ENCODE data around the gene CRY1.

CRY1 gene

GRCh38 chr12:106971065-106971464 is 122.3 kb downstream of the CRY1 start:
- no peaks in the 10 kb centered on the region for H3K27me3 Mint-ChIP-seq
- H3K4me1 Mint-ChIP-seq: peaks cover 12% of the 10 kb centered on the region
- H3K27ac Mint-ChIP-seq: no peak overlapping the region
- H3K36me3 Mint-ChIP-seq: peaks cover 12% of the 10 kb centered on the region
- DNase-seq (ENCODE audit: low spot score in 2 of 2) (no peak), ATAC-seq (ENCODE audit: low read depth) (no peak)
- no peak overlapping the region for H3K4me3 Mint-ChIP-seq
- no peaks in the 10 kb centered on the region for H3K9me3 Mint-ChIP-seq

GRCh38 chr12:106964526-106964925 is 128.8 kb downstream of the CRY1 start:
- Mint-ChIP-seq H3K27ac (no peak overlapping the region), H3K4me3 (no peak overlapping the region), H3K4me1 (peaks cover 5% of the 10 kb centered on the region), H3K9me3 (no peaks in the 10 kb centered on the region), H3K27me3 (no peaks in the 10 kb centered on the region), H3K36me3 (peaks cover 21% of the 10 kb centered on the region)
- no peak for ATAC-seq (ENCODE audit: low read depth)
- no peak for DNase-seq (ENCODE audit: low spot score in 2 of 2)

GRCh38 chr12:106962286-106962685 is 131.1 kb downstream of the CRY1 start:
- no peak for DNase-seq (ENCODE audit: low spot score in 2 of 2)
- Mint-ChIP-seq H3K27ac (no peak overlapping the region), H3K4me1 (peaks cover 12% of the 10 kb centered on the region), H3K36me3 (peaks cover 17% of the 10 kb centered on the region), H3K9me3 (no peaks in the 10 kb centered on the region), H3K27me3 (no peaks in the 10 kb centered on the region), H3K4me3 (no peak overlapping the region)
- no peak for ATAC-seq (ENCODE audit: low read depth)

DNA sequence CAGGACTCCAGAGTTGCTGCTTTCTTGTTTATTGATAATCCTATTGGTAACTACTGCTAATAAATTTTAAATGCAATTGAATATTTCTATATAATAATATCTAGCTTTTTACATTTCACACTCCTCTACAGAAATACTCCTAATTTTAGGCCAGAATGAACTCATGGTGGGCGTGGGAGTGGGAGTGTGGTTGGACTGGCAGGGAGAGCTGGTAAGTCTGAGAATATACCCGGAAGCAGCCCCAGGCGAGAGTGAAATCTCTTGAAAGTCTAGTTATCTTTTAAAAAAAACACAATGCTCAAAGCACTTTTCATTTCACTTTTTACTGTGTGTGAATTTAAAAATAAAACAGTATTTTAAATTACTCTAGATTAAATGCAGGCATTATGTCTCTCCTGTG is 132.9 kb downstream of the CRY1 start:
- Mint-ChIP-seq H3K36me3 (peaks cover 14% of the 10 kb centered on the region), H3K9me3 (no peaks in the 10 kb centered on the region), H3K27ac (no peak overlapping the region), H3K4me1 (peaks cover 19% of the 10 kb centered on the region), H3K27me3 (no peaks in the 10 kb centered on the region), H3K4me3 (no peak overlapping the region)
- no peak for ATAC-seq (ENCODE audit: low read depth)
- DNase-seq (ENCODE audit: low spot score in 2 of 2): no peak

DNA sequence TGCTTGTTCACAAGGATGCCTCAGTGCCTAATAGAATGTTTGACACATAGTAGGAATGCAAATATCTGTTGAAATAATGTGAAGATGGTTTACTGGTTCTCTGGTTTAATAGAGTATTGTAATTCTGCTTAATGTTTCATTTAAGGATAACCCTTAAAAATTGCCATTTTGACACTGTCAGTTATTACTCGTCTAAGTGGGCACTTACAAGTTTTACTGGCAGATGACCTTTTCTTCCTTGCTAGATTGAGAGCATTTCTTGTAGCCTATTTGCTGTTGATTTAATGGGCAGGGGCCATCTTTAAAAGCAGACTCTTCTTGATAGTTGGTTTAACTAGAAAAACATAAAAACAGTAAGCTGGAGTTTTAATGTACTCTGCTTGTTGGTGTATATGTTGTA is 135.8 kb downstream of the CRY1 start:
- Mint-ChIP-seq H3K27me3 (no peaks in the 10 kb centered on the region), H3K27ac (peak overlapping the region; percentile 94), H3K4me1 (peaks cover 14% of the 10 kb centered on the region), H3K9me3 (no peaks in the 10 kb centered on the region), H3K36me3 (peaks cover 4% of the 10 kb centered on the region), H3K4me3 (peak overlapping the region; percentile 97)
- DNase-seq (ENCODE audit: low spot score in 2 of 2) (no peak), ATAC-seq (ENCODE audit: low read depth) (no peak)

DNA sequence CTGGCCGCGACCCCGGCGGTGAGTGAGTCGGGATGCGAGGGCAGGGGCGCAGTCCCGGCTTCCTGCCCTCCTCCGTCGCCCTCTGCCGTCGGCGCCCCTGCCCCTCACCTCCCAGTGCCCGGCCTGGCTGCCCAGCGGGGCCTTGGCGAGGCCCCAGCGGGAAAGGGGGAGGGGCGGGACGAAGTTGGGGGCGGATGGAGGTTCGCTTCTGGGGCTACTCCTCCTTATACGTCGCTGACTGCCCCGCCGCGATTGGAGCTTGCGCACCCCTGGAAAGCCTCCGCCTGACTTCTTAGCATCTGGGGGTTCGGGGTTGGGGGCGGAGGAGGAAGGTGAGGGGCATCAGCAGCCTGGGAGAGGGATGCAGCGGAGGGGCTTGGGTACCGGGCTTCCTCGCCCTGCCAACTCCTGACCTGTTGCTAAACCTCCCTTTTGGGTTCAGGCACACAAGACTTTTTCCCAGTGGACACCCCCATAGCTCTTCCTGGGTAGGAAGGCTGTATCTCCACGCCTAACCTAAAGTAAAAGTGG is 137.2 kb downstream of the CRY1 start:
- DNase-seq (ENCODE audit: low spot score in 2 of 2): peak in 1 of 2 donors; percentile 24
- H3K27ac Mint-ChIP-seq: peak overlapping the region; percentile 94
- H3K9me3 Mint-ChIP-seq: no peaks in the 10 kb centered on the region
- peaks cover 2% of the 10 kb centered on the region for H3K36me3 Mint-ChIP-seq
- peaks cover 14% of the 10 kb centered on the region for H3K4me1 Mint-ChIP-seq
- H3K4me3 Mint-ChIP-seq: peak overlapping the region; percentile 97
- ATAC-seq (ENCODE audit: low read depth): peak; percentile 33
- H3K27me3 Mint-ChIP-seq: no peaks in the 10 kb centered on the region

DNA sequence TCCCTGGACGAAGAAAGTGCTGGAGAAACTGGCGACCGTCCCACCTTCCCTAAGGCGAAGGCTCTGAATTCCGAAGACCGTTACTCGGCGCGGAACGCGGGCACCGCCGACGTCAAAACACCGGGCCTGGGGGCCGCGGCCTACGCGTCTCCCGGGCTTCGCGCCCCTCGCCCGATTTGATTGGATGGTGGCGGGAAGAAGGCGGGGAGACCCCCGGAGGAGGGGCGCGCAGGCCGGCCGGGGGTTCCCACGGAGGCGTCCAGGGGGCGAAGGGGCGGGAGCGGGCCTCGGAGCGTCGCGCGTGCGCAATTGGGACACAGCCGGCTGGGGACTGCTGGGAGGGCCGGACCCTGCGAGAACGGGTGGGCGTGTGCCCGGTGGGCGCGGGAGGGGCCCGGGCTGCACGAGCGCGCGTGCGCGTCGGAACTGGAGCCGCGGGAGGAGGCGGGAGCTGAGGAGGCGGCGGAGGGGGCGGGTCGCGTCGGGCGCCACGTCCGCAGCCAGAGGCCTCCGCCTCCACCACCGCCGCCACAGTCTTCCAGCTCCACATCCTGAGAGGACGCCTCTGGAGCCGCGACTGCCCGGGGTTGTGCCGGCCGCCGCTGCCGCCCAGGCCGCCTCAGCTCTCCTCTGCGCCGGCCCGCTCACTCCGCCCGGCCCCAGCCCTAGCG is 137.8 kb downstream of the CRY1 start, which contains the start of gene TMEM263:
TMEM263 (plus strand) TSS at position 531 of the 671 bp plus-strand sequence. CDS start 11,210 bp downstream, outside the sequence.
- Mint-ChIP-seq H3K36me3 (no peaks in the 10 kb centered on the region), H3K27ac (peak within 1 kb of the TSS; percentile 94), H3K4me1 (peaks cover 14% of the 10 kb centered on the region), H3K27me3 (no peaks in the 10 kb centered on the region), H3K9me3 (no peaks in the 10 kb centered on the region), H3K4me3 (peak within 1 kb of the TSS; percentile 97)
- peak; percentile 80 for ATAC-seq (ENCODE audit: low read depth)
- DNase-seq (ENCODE audit: low spot score in 2 of 2): peak; percentile 71 to 74

DNA sequence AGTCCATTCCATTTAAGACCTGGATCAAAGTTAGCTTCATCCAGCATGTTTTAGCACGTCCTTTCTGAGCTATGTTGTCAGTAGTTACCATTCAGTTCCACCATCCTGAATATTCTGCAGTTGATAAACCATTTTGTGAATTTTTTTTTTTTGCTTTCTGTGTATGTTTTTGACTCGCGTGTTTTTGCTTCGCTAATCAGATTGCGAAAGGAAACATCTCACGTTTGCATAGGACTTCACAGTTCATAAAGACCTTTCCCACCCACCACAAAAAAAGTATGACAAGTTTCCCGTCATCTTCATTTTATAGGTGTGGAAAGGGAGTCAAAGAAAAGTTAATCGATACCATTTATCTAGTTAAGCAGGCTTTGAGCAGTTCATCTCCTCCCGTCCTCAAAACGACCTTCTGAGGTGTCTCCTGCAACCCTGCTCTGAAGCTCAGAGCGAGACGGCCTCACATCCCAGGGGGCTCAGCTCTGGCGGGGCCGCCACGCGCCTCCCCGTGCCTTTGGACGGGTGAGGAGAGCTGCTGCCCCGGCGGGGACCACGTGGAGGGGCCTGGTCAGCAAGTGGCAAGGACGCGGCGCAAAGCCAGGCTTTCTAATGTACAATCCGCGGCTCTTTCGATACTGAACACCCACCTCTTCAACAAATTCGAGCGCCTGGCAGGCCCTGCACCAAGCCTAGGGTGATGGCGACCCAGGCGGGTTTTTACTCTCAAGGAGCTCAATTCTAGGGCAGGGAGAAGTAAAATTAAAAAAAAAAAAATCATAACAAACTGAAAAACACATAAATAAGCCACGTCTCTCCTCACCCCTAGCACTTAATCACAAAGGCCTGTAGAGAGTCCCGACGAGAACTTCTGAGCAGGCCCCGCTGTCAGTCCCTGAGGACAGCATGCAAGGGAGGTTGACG is 138.6 kb downstream of the CRY1 start:
- Mint-ChIP-seq H3K4me3 (peak overlapping the region; percentile 97), H3K27me3 (no peaks in the 10 kb centered on the region), H3K9me3 (peaks cover 3% of the 10 kb centered on the region), H3K36me3 (no peaks in the 10 kb centered on the region), H3K4me1 (peaks cover 14% of the 10 kb centered on the region), H3K27ac (peak overlapping the region; percentile 60)
- DNase-seq (ENCODE audit: low spot score in 2 of 2) (peak in 1 of 2 donors; percentile 18), ATAC-seq (ENCODE audit: low read depth) (peak; percentile 25)

DNA sequence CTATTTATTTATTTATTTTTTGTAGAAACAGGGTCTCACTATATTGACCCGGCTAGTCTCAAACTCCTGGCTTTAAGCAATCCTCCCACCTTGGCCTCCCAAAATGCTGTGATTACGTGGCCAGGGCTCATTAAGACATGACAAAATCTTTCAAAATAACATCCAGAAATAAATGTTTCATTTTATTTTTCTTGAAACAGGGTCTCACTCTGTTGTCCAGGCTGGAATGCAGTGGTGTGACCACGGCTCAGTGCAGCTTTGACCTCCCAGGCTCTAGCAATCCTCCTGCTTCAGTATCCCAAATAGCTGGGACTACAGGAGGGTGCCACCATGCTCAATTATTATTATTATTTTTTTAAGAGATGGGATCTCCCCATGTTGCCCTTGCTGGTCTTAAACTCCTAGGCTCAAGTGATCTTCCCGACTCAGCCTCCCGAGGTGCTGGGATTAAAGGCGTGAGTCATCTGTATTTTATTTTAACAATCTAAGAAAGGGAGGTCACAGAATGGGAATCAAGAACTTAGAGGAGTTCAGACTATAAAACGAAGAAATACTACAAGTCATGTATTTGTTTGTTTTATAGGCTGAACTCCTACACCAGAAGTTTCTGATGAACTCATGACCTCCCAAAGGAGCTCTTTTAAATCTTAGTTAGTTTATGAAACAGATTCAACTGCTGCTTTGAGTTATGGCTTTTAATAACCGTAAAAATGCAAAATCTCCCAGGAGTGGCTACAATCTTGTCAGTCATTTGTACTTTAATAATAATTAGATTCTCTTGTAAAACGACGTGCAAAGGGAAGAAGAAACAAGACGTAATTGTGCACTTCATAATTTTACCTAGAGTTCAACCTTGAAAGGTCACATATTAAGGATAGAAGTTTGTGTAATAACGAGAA is 139.7 kb downstream of the CRY1 start:
- H3K4me1 Mint-ChIP-seq: peaks cover 14% of the 10 kb centered on the region

DNA sequence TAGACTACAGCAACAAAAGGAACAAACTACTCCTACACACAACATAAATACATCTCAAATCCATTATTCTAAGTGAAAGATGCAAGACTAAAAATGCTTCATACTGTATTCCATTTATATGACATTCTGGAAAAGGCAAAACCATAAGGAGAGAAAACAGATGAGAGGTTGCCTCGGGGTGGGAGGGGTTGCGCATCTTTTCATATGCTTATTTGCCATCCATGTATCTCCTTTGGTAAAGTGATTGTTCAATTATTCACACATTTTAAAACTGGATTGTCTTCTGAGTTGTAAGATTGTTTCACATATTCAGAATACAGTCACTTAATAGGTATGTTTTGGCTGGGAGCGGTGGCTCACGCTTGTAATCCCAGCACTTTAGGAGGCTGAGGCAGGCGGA is 142.8 kb downstream of the CRY1 start:
- DNase-seq (ENCODE audit: low spot score in 2 of 2): no peak
- H3K27me3 Mint-ChIP-seq: peaks cover 7% of the 10 kb centered on the region

More for the DNA sequence above, 139.7 kb downstream of the CRY1 start:
- no peak overlapping the region for H3K27ac Mint-ChIP-seq
- no peak for DNase-seq (ENCODE audit: low spot score in 2 of 2)
- H3K27me3 Mint-ChIP-seq: peaks cover 2% of the 10 kb centered on the region
- ATAC-seq (ENCODE audit: low read depth): no peak
- peaks cover 9% of the 10 kb centered on the region for H3K9me3 Mint-ChIP-seq
- peaks cover 2% of the 10 kb centered on the region for H3K36me3 Mint-ChIP-seq
- H3K4me3 Mint-ChIP-seq: no peak overlapping the region

GRCh38 chr12:106947461-106947860 is 145.9 kb downstream of the CRY1 start:
- Mint-ChIP-seq H3K27ac (no peak overlapping the region), H3K4me3 (no peak overlapping the region), H3K9me3 (peaks cover 13% of the 10 kb centered on the region), H3K36me3 (peaks cover 2% of the 10 kb centered on the region), H3K4me1 (no peaks in the 10 kb centered on the region), H3K27me3 (peaks cover 9% of the 10 kb centered on the region)
- DNase-seq (ENCODE audit: low spot score in 2 of 2) (no peak), ATAC-seq (ENCODE audit: low read depth) (no peak)

More for the DNA sequence above, 142.8 kb downstream of the CRY1 start:
- H3K36me3 Mint-ChIP-seq: peaks cover 2% of the 10 kb centered on the region
- no peak overlapping the region for H3K27ac Mint-ChIP-seq
- no peaks in the 10 kb centered on the region for H3K4me1 Mint-ChIP-seq
- ATAC-seq (ENCODE audit: low read depth): no peak
- H3K9me3 Mint-ChIP-seq: peaks cover 11% of the 10 kb centered on the region
- no peak overlapping the region for H3K4me3 Mint-ChIP-seq

GRCh38 chr12:106945261-106945851 is 148.0 kb downstream of the CRY1 start:
- no peak overlapping the region for H3K27ac Mint-ChIP-seq
- ATAC-seq (ENCODE audit: low read depth) (no peak), DNase-seq (ENCODE audit: low spot score in 2 of 2) (no peak)
- peaks cover 9% of the 10 kb centered on the region for H3K27me3 Mint-ChIP-seq
- H3K9me3 Mint-ChIP-seq: peaks cover 13% of the 10 kb centered on the region
- H3K36me3 Mint-ChIP-seq: peaks cover 2% of the 10 kb centered on the region
- H3K4me3 Mint-ChIP-seq: no peak overlapping the region
- H3K4me1 Mint-ChIP-seq: no peaks in the 10 kb centered on the region

- Mint-ChIP-seq H3K4me3 (no peak overlapping the region), H3K27me3 (peaks cover 9% of the 10 kb centered on the region), H3K4me1 (no peaks in the 10 kb centered on the region), H3K27ac (no peak overlapping the region), H3K36me3 (no peaks in the 10 kb centered on the region), H3K9me3 (peaks cover 4% of the 10 kb centered on the region)
- DNase-seq (ENCODE audit: low spot score in 2 of 2) (no peak), ATAC-seq (ENCODE audit: low read depth) (no peak)
These were observed 150.6 kb downstream of the CRY1 start for GRCh38 chr12:106942775-106943174.
